Heart left ventricle (tissue), 16 donors: Measurements from ENCODE around the gene ESYT3. TPM values are rescaled to one million over a fixed set of nuclear protein-coding genes. Genes with fewer than 3 reads are reported as not detected.

Experiments used
- ATAC-seq, 4 donors: fragments of 200-7000 bp; cut with Tn5 transposase; one replicate each; pipeline ENCODE4 v1.9.1; 2020 to 2022; ENCODE audit warnings: moderate library complexity in 4 of 4, mild to moderate bottlenecking in 3 of 4, moderate number of reproducible peaks in 1 of 4
- DNase-seq, 5 donors: peaks; one replicate each; pipeline ENCODE4 v3.0.0-alpha.2; 2020
- H3K27ac ChIP-seq, 12 donors: fragments of 200-600 bp; sonication (generic) in 4 of 12; one replicate each; pipeline versions ENCODE4 v1.5.0 to v1.8.0; 2016 to 2022; ENCODE audit warnings: mild to moderate bottlenecking in 2 of 12
- H3K27me3 ChIP-seq, 9 donors: fragments of 200-600 bp; sonication (generic) in 2 of 9; one replicate each; pipeline versions ENCODE4 v1.5.1 to v1.8.0; 2016 to 2022; ENCODE audit warnings: mild to moderate bottlenecking in 3 of 9
- H3K36me3 ChIP-seq, 9 donors: fragments of 200-600 bp; sonication (generic) in 2 of 9; one replicate each; pipeline versions ENCODE4 v1.5.0 to v1.8.0; 2018 to 2022; ENCODE audit warnings: mild to moderate bottlenecking in 2 of 9
- H3K4me1 ChIP-seq, 12 donors: fragments of 200-600 bp; sonication (generic) in 4 of 12; one replicate each; pipeline versions ENCODE4 v1.5.0 to v1.8.0; 2016 to 2022; ENCODE audit warnings: mild to moderate bottlenecking in 3 of 12
- H3K4me3 ChIP-seq, 12 donors: fragments of 200-600 bp; sonication (generic) in 4 of 12; one replicate each; pipeline versions ENCODE4 v1.5.0 to v1.8.0; 2017 to 2022; ENCODE audit warnings: mild to moderate bottlenecking in 9 of 12, moderate library complexity in 4 of 12
- H3K9me3 ChIP-seq, 12 donors: fragments of 200-600 bp; sonication (generic) in 4 of 12; one replicate each; pipeline versions ENCODE4 v1.5.0 to v1.8.0; 2016 to 2022; ENCODE audit warnings: mild to moderate bottlenecking in 1 of 12
- CTCF ChIP-seq, 12 donors: fragments of 200-600 bp; sonication (generic) in 4 of 12; IDR thresholded peaks; one replicate each; pipeline versions ENCODE4 v1.5.0 to v1.8.0; 2018 to 2022; ENCODE audit warnings: antibody characterized with exemption in 12 of 12, mild to moderate bottlenecking in 5 of 12
- POLR2A ChIP-seq, 2 donors: fragments of 450-650 bp; IDR thresholded peaks; one replicate each; pipeline ENCODE4 v1.6.1; 2017; ENCODE audit warnings: antibody characterized with exemption in 2 of 2, mild to moderate bottlenecking in 2 of 2, moderate library complexity in 2 of 2
- WGBS, 4 donors: extraction: QIAGEN DNeasy Blood & Tissue Kit in 2 of 4; methylation state at CpG; one replicate each; pipeline versions ENCODE4 v1.1.5 to v1.1.7; 2013 to 2018; 5-methylcytosine and 5-hydroxymethylcytosine counted together
- intact Hi-C, 10 donors: fragments of 100-400 bp; cut with DNase I; formaldehyde crosslinking; loops; one replicate each; pipeline versions ENCODE4 v1.11.1 to v1.14.2; 2022
- polyA plus RNA-seq, 2 donors: library from polyadenylated mRNA; stranded (reverse); fragments of 200-250 nt; gene quantifications; one replicate each; pipeline ENCODE4 v1.2.3, GENCODE V29; 2013
- total RNA-seq, 9 donors: library from RNA; depleted of rRNA in 2 of 9; stranded (reverse); fragments of >200 nt in 2 of 9; fragmentation: NEBNext Ultra II Directional in 3 of 9; extraction: Animal tissue kit (Norgen Biotek cat#: 25700) in 3 of 9; gene quantifications; one replicate each; pipeline versions ENCODE4 v1.1.0 to v1.2.4, GENCODE V29; 2016 to 2023
- donor health status: ischemic (EF 13 %, LVEDD 7.1; RV severe dilation, severe dysfunction).
- donor health status: healthy with polysubstance abuse.
- donor health status: DM: no; HTN: yes; CAD: no.
- donor health status: DM: no; HTN: no; CAD: no.
- donor health status: ischemic (EF 25% LVEDD 6.9; RV normal size, moderate dysfunction).
- donor health status: ischemic (EF 25% LVEDD 5.7; RV mildly dilated, moderate dysfunction).
- donor health status: healthy.
- donor health status: DM: yes; HTN: yes; CAD: no.
- donor health status: ischemic (EF 35%, LVEDD 5.7; RV mildly dilated, moderate dysfunction).
- donor health status: nonischemic (EF 11% LVEDD 7.7; RV severe dilation, severe dysfunction).
- donor health status: DM: yes; HTN: yes; CAD: no.
- donor health status: PGD.
- donor health status: ischemic (EF 29% LVEDD 5.4; RV normal size, mild dysfunction).
- donor health status: nonischemic (EF 23%, LVEDD 6.1; RV moderate dilation, normal function).

Gene ESYT3
- total and polyA plus RNA-seq, 11 donors: 0.42 to 2.7 (median 1.2) TPM

DNA sequence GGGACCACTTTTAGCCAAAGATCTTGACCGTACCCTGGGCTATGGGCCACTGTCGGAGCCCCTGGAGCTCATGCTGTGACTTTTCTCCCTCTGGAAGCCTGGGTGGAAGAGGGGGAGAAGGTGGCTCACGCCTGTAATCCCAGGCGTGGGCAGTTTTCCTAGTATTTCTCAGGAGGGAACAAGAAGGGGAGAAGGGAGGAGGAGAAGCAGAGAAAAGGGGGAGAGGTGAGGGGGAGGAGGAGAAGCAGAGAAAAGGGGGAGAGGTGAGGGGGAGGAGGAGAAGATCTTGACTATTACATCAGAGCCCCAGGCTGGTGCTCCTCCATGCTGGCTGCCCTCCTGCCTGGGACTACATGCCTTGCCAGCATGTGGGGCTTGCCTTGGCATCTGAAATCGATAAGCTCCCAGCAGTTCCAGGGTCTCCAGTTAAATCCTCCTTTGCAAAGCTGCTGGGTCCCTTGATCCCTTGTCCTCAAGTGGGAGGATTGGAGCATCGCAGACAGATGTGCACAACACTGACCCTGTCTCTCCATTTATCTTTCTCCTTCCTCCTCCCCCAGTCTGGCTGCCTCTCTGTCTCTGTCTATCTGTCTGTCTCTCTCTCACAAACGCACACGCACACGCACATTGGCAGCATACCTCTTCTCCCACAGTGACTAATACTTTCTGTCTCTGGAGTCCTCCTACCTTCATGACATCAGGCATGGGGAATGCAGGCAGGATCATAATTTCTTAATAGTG lies 44.4 kb upstream of the ESYT3 start:
- ATAC-seq (peak; percentile 79 to 93 (median 90)), DNase-seq (peak in 3 of 5 donors; percentile 45 to 81 (median 58))
- peaks cover 0 to 13% (median 0%) of the 10 kb centered on the region in 9 donors for H3K36me3 ChIP-seq
- intact Hi-C loops: no loop called here
- H3K27me3 ChIP-seq: no peaks in the 10 kb centered on the region
- peak overlapping the region; percentile 18 to 96 (median 80) for H3K27ac ChIP-seq
- no peak overlapping the region for H3K4me3 ChIP-seq
- 34 to 48% (median 37%) methylated on average over 9 of the region's 9 CpGs for WGBS, 4 donors
- H3K9me3 ChIP-seq: no peaks in the 10 kb centered on the region
- peaks cover 0 to 69% (median 28%) of the 10 kb centered on the region in 12 donors for H3K4me1 ChIP-seq
- peak in 1 of 2 donors; percentile 34 for TF ChIP-seq POLR2A (IDR thresholded peaks at IDR 0.05)
- no peak for TF ChIP-seq CTCF (IDR thresholded peaks at IDR 0.05)

DNA sequence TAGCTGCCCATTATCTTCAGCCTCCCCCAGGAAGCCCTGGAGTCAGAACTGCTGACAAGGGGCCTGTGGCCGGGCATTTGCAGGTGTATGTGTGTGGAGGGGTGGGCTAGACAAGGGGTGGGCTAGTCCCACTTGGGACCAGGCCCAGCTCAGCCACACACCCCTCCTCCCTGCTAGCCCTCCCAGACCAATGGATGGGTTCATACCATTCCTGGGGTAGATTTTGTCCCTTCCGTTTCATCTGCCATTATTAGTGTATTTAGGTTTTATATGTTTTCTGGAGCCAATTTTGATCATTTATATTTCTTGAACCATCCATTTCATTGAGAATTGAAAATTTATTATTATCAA lies 43.9 kb upstream of the ESYT3 start:
- DNase-seq (no peak), ATAC-seq (no peak)
- TF ChIP-seq POLR2A (IDR thresholded peaks at IDR 0.05) (peak in 1 of 2 donors; percentile 8), CTCF (IDR thresholded peaks at IDR 0.05) (no peak)
- Histone ChIP-seq H3K4me3 (no peak overlapping the region), H3K4me1 (peaks cover 0 to 73% (median 33%) of the 10 kb centered on the region in 12 donors), H3K27me3 (no peaks in the 10 kb centered on the region), H3K27ac (peak overlapping the region in 11 of 12 donors; percentile 55 to 96 (median 80)), H3K9me3 (no peaks in the 10 kb centered on the region), H3K36me3 (peaks cover 0 to 13% (median 0%) of the 10 kb centered on the region in 9 donors)
- 46 to 64% (median 55%) methylated on average over 2 of the region's 2 CpGs for WGBS, 4 donors
- intact Hi-C loops: no loop called here

GRCh38 chr3:138394156-138394555 lies 40.3 kb upstream of the ESYT3 start:
- no peak overlapping the region for H3K4me3 ChIP-seq
- no peaks in the 10 kb centered on the region for H3K9me3 ChIP-seq
- intact Hi-C loops: no loop called here
- peaks cover 0 to 84% (median 35%) of the 10 kb centered on the region in 12 donors for H3K4me1 ChIP-seq
- H3K27ac ChIP-seq: peak overlapping the region in 9 of 12 donors; percentile 33 to 96 (median 76)
- no peaks in the 10 kb centered on the region for H3K27me3 ChIP-seq
- WGBS, 4 donors: 62 to 84% (median 82%) methylated on average over 4 of the region's 4 CpGs
- ATAC-seq (no peak), DNase-seq (no peak)
- peaks cover 0 to 24% (median 14%) of the 10 kb centered on the region in 9 donors for H3K36me3 ChIP-seq
- TF ChIP-seq CTCF (IDR thresholded peaks at IDR 0.05) (no peak), POLR2A (IDR thresholded peaks at IDR 0.05) (no peak)

DNA sequence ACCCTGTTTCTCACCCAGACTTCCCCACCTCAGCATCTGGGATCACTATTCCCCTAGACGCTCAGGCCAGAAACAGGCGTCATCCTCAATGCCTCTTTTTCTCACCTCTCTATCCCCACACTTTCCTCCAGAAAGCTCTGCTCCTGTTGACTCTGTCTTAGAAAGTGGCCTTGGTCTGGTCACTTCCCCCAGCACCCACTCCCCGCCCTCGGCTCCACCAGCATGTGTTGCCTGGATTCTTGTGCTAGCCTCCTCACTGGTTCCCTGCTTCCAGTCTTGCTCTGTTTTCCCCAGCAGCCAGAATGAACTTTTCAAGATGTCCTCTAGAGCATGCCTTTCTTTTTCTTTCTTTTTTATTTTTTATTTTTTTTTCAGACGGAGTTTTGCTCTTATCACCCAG lies 39.7 kb upstream of the ESYT3 start:
- intact Hi-C loops: loop anchor here in 6 of 10 donors (5.0 kb wide), 4 partner anchors 32 to 62 kb away; partner anchors contain the start of gene MRAS (in 3 of the 6)
- Histone ChIP-seq H3K27me3 (no peaks in the 10 kb centered on the region), H3K9me3 (no peaks in the 10 kb centered on the region), H3K4me3 (no peak overlapping the region), H3K27ac (peak overlapping the region in 10 of 12 donors; percentile 57 to 96 (median 75)), H3K4me1 (peaks cover 0 to 84% (median 32%) of the 10 kb centered on the region in 12 donors), H3K36me3 (peaks cover 0 to 29% (median 18%) of the 10 kb centered on the region in 9 donors)
- DNase-seq (no peak), ATAC-seq (no peak)
- TF ChIP-seq CTCF (IDR thresholded peaks at IDR 0.05) (no peak), POLR2A (IDR thresholded peaks at IDR 0.05) (no peak)
- 84 to 91% (median 86%) methylated on average over 5 of the region's 5 CpGs for WGBS, 4 donors
